ENCODE results near the gene ZC3H14.

The ZC3H14 gene

GRCh38 chr14:88588081-88588480 lies 25.2 kb downstream of the ZC3H14 start:
- Histone ChIP-seq H3K4me1 (ENCODE audit: control insufficient read depth in 2 of 2, insufficient read depth in 1 of 2, low read depth in 1 of 2, low read length in 2 of 2) (no peaks in the 10 kb centered on the region), H3K36me3 (replicated peaks in 1 of 2; ENCODE audit: control insufficient read depth in 2 of 2, insufficient read depth in 2 of 2, low read length in 2 of 2) (peaks cover 12 to 98% of the 10 kb centered on the region in 2 donors), H3K18ac (ENCODE audit: low read length) (no peak overlapping the region), H3K9me3 (replicated peaks in 1 of 2; ENCODE audit: control insufficient read depth in 2 of 2, insufficient read depth in 1 of 2, low read depth in 1 of 2, low read length in 2 of 2) (peaks cover 0 to 12% of the 10 kb centered on the region in 2 donors), H3K27me3 (ENCODE audit: control insufficient read depth in 3 of 3, insufficient read depth in 3 of 3, low read depth in 1 of 3, low read length in 3 of 3) (no peaks in the 10 kb centered on the region), H2BK120ac (ENCODE audit: low read depth, low read length) (no peak overlapping the region), H4K8ac (ENCODE audit: low read depth, low read length) (no peak overlapping the region), H3K4ac (ENCODE audit: low read length) (no peak overlapping the region), H2BK15ac (ENCODE audit: low read length) (no peak overlapping the region), H3K4me2 (ENCODE audit: insufficient read depth, low read length, poor library complexity, severe bottlenecking) (no peak overlapping the region), H3K79me1 (ENCODE audit: low read depth, low read length) (no peaks in the 10 kb centered on the region), H3K14ac (ENCODE audit: low read length) (no peak overlapping the region), H3K27ac (replicated peaks; ENCODE audit: low read length) (no peak overlapping the region), H4K91ac (ENCODE audit: low read depth, low read length, poor library complexity) (no peak overlapping the region), H2AFZ (ENCODE audit: low read length) (no peak overlapping the region), H2BK5ac (ENCODE audit: low read length) (no peak overlapping the region), H3K4me3 (ENCODE audit: low read length in 2 of 2) (no peak overlapping the region), H2AK5ac (ENCODE audit: low read depth, low read length) (no peak overlapping the region), H2BK12ac (ENCODE audit: low read length) (no peak overlapping the region), H3K9ac (ENCODE audit: low read depth, low read length, poor library complexity) (no peak overlapping the region), H3K23ac (ENCODE audit: low read depth, low read length, poor library complexity) (no peak overlapping the region)
- no peak for DNase-seq (ENCODE audit: low spot score)
- no CpG with 5 or more reads among the region's 5 CpGs for WGBS, 2 donors (ENCODE audit: extremely low coverage in 2 of 2, insufficient read length in 2 of 2, insufficient replicate concordance in 1 of 2)

- no peak overlapping the region for H2AK5ac ChIP-seq (ENCODE audit: low read depth, low read length)
- no peak overlapping the region for H3K18ac ChIP-seq (ENCODE audit: low read length)
- no peak overlapping the region for H2BK15ac ChIP-seq (ENCODE audit: low read length)
- no peak overlapping the region for H4K91ac ChIP-seq (ENCODE audit: low read depth, low read length, poor library complexity)
- H3K23ac ChIP-seq (ENCODE audit: low read depth, low read length, poor library complexity) = no peak overlapping the region
- H2BK120ac ChIP-seq (ENCODE audit: low read depth, low read length) = no peak overlapping the region
- H3K27me3 ChIP-seq (ENCODE audit: control insufficient read depth in 3 of 3, insufficient read depth in 3 of 3, low read depth in 1 of 3, low read length in 3 of 3) = no peaks in the 10 kb centered on the region
- no peak overlapping the region for H3K27ac ChIP-seq (replicated peaks; ENCODE audit: low read length)
- no peak overlapping the region for H3K4me3 ChIP-seq (ENCODE audit: low read length in 2 of 2)
- H3K36me3 ChIP-seq (replicated peaks in 1 of 2; ENCODE audit: control insufficient read depth in 2 of 2, insufficient read depth in 2 of 2, low read length in 2 of 2) = peaks cover 10 to 98% of the 10 kb centered on the region in 2 donors
- H3K4me1 ChIP-seq (ENCODE audit: control insufficient read depth in 2 of 2, insufficient read depth in 1 of 2, low read depth in 1 of 2, low read length in 2 of 2) = no peaks in the 10 kb centered on the region
- H2BK12ac ChIP-seq (ENCODE audit: low read length) = no peak overlapping the region
- no CpG with 5 or more reads among the region's 4 CpGs for WGBS, 2 donors (ENCODE audit: extremely low coverage in 2 of 2, insufficient read length in 2 of 2, insufficient replicate concordance in 1 of 2)
- no peak overlapping the region for H3K4me2 ChIP-seq (ENCODE audit: insufficient read depth, low read length, poor library complexity, severe bottlenecking)
- no peak overlapping the region for H3K14ac ChIP-seq (ENCODE audit: low read length)
- no peak overlapping the region for H2AFZ ChIP-seq (ENCODE audit: low read length)
- no peaks in the 10 kb centered on the region for H3K79me1 ChIP-seq (ENCODE audit: low read depth, low read length)
- H4K8ac ChIP-seq (ENCODE audit: low read depth, low read length) = no peak overlapping the region
- H3K9ac ChIP-seq (ENCODE audit: low read depth, low read length, poor library complexity) = no peak overlapping the region
- DNase-seq (ENCODE audit: low spot score) = no peak
- H3K4ac ChIP-seq (ENCODE audit: low read length) = no peak overlapping the region
- peaks cover 0 to 8% of the 10 kb centered on the region in 2 donors for H3K9me3 ChIP-seq (replicated peaks in 1 of 2; ENCODE audit: control insufficient read depth in 2 of 2, insufficient read depth in 1 of 2, low read depth in 1 of 2, low read length in 2 of 2)
- no peak overlapping the region for H2BK5ac ChIP-seq (ENCODE audit: low read length)
These were observed 27.3 kb downstream of the ZC3H14 start for GRCh38 chr14:88590173-88590572.

GRCh38 chr14:88592031-88592430 lies 29.2 kb downstream of the ZC3H14 start:
- Histone ChIP-seq H3K14ac (ENCODE audit: low read length) (no peak overlapping the region), H3K79me1 (ENCODE audit: low read depth, low read length) (no peaks in the 10 kb centered on the region), H3K9ac (ENCODE audit: low read depth, low read length, poor library complexity) (no peak overlapping the region), H4K91ac (ENCODE audit: low read depth, low read length, poor library complexity) (no peak overlapping the region), H2BK12ac (ENCODE audit: low read length) (no peak overlapping the region), H3K36me3 (replicated peaks in 1 of 2; ENCODE audit: control insufficient read depth in 2 of 2, insufficient read depth in 2 of 2, low read length in 2 of 2) (peaks cover 11 to 98% of the 10 kb centered on the region in 2 donors), H3K18ac (ENCODE audit: low read length) (no peak overlapping the region), H2BK120ac (ENCODE audit: low read depth, low read length) (no peak overlapping the region), H4K8ac (ENCODE audit: low read depth, low read length) (no peak overlapping the region), H2BK15ac (ENCODE audit: low read length) (no peak overlapping the region), H2AK5ac (ENCODE audit: low read depth, low read length) (no peak overlapping the region), H2AFZ (ENCODE audit: low read length) (no peak overlapping the region), H3K4ac (ENCODE audit: low read length) (no peak overlapping the region), H3K4me1 (ENCODE audit: control insufficient read depth in 2 of 2, insufficient read depth in 1 of 2, low read depth in 1 of 2, low read length in 2 of 2) (no peaks in the 10 kb centered on the region), H3K23ac (ENCODE audit: low read depth, low read length, poor library complexity) (no peak overlapping the region), H2BK5ac (ENCODE audit: low read length) (no peak overlapping the region), H3K27me3 (ENCODE audit: control insufficient read depth in 3 of 3, insufficient read depth in 3 of 3, low read depth in 1 of 3, low read length in 3 of 3) (no peaks in the 10 kb centered on the region), H3K27ac (replicated peaks; ENCODE audit: low read length) (no peak overlapping the region), H3K9me3 (replicated peaks in 1 of 2; ENCODE audit: control insufficient read depth in 2 of 2, insufficient read depth in 1 of 2, low read depth in 1 of 2, low read length in 2 of 2) (no peaks in the 10 kb centered on the region), H3K4me3 (ENCODE audit: low read length in 2 of 2) (no peak overlapping the region), H3K4me2 (ENCODE audit: insufficient read depth, low read length, poor library complexity, severe bottlenecking) (no peak overlapping the region)
- no peak for DNase-seq (ENCODE audit: low spot score)
- no CpG with 5 or more reads among the region's 1 CpG for WGBS, 2 donors (ENCODE audit: extremely low coverage in 2 of 2, insufficient read length in 2 of 2, insufficient replicate concordance in 1 of 2)

- Histone ChIP-seq H2AFZ (ENCODE audit: low read length) (no peak overlapping the region), H2BK5ac (ENCODE audit: low read length) (no peak overlapping the region), H2BK15ac (ENCODE audit: low read length) (no peak overlapping the region), H3K9me3 (replicated peaks in 1 of 2; ENCODE audit: control insufficient read depth in 2 of 2, insufficient read depth in 1 of 2, low read depth in 1 of 2, low read length in 2 of 2) (no peaks in the 10 kb centered on the region), H3K4me3 (ENCODE audit: low read length in 2 of 2) (no peak overlapping the region), H3K4me1 (ENCODE audit: control insufficient read depth in 2 of 2, insufficient read depth in 1 of 2, low read depth in 1 of 2, low read length in 2 of 2) (no peaks in the 10 kb centered on the region), H3K18ac (ENCODE audit: low read length) (no peak overlapping the region), H3K14ac (ENCODE audit: low read length) (no peak overlapping the region), H4K8ac (ENCODE audit: low read depth, low read length) (no peak overlapping the region), H3K27ac (replicated peaks; ENCODE audit: low read length) (no peak overlapping the region), H3K23ac (ENCODE audit: low read depth, low read length, poor library complexity) (no peak overlapping the region), H2AK5ac (ENCODE audit: low read depth, low read length) (no peak overlapping the region), H3K79me1 (ENCODE audit: low read depth, low read length) (no peaks in the 10 kb centered on the region), H3K4ac (ENCODE audit: low read length) (no peak overlapping the region), H4K91ac (ENCODE audit: low read depth, low read length, poor library complexity) (no peak overlapping the region), H3K27me3 (ENCODE audit: control insufficient read depth in 3 of 3, insufficient read depth in 3 of 3, low read depth in 1 of 3, low read length in 3 of 3) (no peaks in the 10 kb centered on the region), H3K9ac (ENCODE audit: low read depth, low read length, poor library complexity) (no peak overlapping the region), H2BK120ac (ENCODE audit: low read depth, low read length) (no peak overlapping the region), H3K4me2 (ENCODE audit: insufficient read depth, low read length, poor library complexity, severe bottlenecking) (no peak overlapping the region), H3K36me3 (replicated peaks in 1 of 2; ENCODE audit: control insufficient read depth in 2 of 2, insufficient read depth in 2 of 2, low read length in 2 of 2) (peaks cover 28 to 98% of the 10 kb centered on the region in 2 donors), H2BK12ac (ENCODE audit: low read length) (no peak overlapping the region)
- no peak for DNase-seq (ENCODE audit: low spot score)
- WGBS, 2 donors (ENCODE audit: extremely low coverage in 2 of 2, insufficient read length in 2 of 2, insufficient replicate concordance in 1 of 2) = no CpG with 5 or more reads among the region's 4 CpGs
These were observed 34.2 kb downstream of the ZC3H14 start for GRCh38 chr14:88597038-88597437.
